Lower leg skin (tissue), 4 donors: ENCODE results near the gene NRXN3. TPM values are rescaled to one million over a fixed set of nuclear protein-coding genes. Genes with fewer than 3 reads are reported as not detected.

Experiments
- DNase-seq, 2 donors: peaks; one replicate each; pipeline ENCODE4 v3.0.0-alpha.2; 2019; ENCODE audit warnings: low spot score in 2 of 2
- H3K4me3 ChIP-seq: fragments of 200-600 bp; sonication (generic); 2 replicates; pipeline ENCODE4 v1.5.1; 2017; ENCODE audit warnings: mild to moderate bottlenecking, low read depth; ENCODE audit not compliant: poor library complexity, severe bottlenecking
- POLR2A ChIP-seq, 2 donors: fragments of 450-650 bp; IDR thresholded peaks; one replicate each; pipeline ENCODE4 v1.6.1; 2016 to 2017; ENCODE audit warnings: antibody characterized with exemption in 2 of 2, mild to moderate bottlenecking in 1 of 2, moderate library complexity in 1 of 2
- WGBS, 2 donors: methylation state at CpG; one replicate each; pipeline ENCODE4 v1.1.5; 2018; 5-methylcytosine and 5-hydroxymethylcytosine counted together
- intact Hi-C: fragments of 100-400 bp; cut with DNase I; formaldehyde crosslinking; loops from one replicate; pipeline ENCODE4 v1.15.0; 2023; ENCODE audit warnings: low total_unique reads
- total RNA-seq, 4 donors: library from RNA; depleted of rRNA; stranded (reverse); fragments of >200 nt; gene quantifications; one replicate each; pipeline ENCODE4 v1.1.0, GENCODE V29; 2016
- TF ChIP-seq, protein P1 (sequence below), 3 donors: fragments of 450-650 bp; IDR thresholded peaks; one replicate each; pipeline ENCODE4 v1.5.1; 2016; ENCODE audit warnings: antibody characterized with exemption in 3 of 3, mild to moderate bottlenecking in 3 of 3, moderate library complexity in 2 of 3

Gene NRXN3
- total RNA-seq, 4 donors from 2014 or later: 0.61 to 2.4 (median 1.7) TPM

DNA sequence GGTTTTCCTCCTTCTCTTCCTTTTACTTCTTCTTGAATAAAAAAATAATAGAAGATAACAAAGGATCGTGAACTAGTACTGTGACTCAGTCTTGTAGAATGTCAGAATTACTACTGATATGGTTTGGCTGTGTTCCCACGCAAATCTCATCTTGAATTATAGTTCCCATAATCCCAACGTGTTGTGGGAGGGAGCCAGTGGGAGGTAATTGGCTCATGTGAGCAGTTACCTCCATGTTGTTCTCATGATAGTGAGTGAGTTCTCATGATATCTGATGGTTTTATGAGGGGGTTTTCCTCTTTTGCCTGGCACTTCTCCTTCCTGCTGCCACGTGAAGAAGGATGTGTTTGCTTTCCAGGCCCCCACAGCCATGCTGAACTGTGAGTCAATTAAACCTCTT, 1491.6 kb downstream of the NRXN3 start:
- no peak overlapping the region for H3K4me3 ChIP-seq
- WGBS, 2 donors: 26 to 28% methylated on average over 4 of the region's 4 CpGs
- DNase-seq: no peak
- TF ChIP-seq, protein P1, sequence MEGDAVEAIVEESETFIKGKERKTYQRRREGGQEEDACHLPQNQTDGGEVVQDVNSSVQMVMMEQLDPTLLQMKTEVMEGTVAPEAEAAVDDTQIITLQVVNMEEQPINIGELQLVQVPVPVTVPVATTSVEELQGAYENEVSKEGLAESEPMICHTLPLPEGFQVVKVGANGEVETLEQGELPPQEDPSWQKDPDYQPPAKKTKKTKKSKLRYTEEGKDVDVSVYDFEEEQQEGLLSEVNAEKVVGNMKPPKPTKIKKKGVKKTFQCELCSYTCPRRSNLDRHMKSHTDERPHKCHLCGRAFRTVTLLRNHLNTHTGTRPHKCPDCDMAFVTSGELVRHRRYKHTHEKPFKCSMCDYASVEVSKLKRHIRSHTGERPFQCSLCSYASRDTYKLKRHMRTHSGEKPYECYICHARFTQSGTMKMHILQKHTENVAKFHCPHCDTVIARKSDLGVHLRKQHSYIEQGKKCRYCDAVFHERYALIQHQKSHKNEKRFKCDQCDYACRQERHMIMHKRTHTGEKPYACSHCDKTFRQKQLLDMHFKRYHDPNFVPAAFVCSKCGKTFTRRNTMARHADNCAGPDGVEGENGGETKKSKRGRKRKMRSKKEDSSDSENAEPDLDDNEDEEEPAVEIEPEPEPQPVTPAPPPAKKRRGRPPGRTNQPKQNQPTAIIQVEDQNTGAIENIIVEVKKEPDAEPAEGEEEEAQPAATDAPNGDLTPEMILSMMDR (IDR thresholded peaks at IDR 0.05): no peak
- intact Hi-C loops: no loop called here

DNA sequence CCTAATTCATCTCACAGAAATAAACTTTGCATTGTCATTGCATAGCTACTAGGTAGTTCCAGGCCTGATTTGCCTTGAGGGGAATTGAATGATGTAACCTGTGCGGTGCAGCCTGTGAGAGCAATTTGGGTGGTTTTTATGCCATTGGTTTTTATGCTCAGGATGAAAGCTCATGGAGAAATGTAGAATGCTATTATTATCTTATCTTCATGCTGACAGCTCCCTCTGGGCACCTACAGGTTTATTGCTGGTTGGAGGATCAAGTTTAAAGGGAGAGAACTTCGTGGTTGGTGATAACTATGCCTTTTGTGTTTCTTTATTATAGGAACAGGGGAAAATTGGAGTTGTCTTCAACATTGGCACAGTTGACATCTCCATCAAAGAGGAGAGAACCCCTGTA, 1493.3 kb downstream of the NRXN3 start:
- H3K4me3 ChIP-seq: no peak overlapping the region
- intact Hi-C loops: no loop called here
- WGBS, 2 donors: 61 to 62% methylated on average over 2 of the region's 2 CpGs
- TF ChIP-seq POLR2A (IDR thresholded peaks at IDR 0.05): no peak
- TF ChIP-seq, protein P1 (IDR thresholded peaks at IDR 0.05): no peak
- no peak for DNase-seq

DNA sequence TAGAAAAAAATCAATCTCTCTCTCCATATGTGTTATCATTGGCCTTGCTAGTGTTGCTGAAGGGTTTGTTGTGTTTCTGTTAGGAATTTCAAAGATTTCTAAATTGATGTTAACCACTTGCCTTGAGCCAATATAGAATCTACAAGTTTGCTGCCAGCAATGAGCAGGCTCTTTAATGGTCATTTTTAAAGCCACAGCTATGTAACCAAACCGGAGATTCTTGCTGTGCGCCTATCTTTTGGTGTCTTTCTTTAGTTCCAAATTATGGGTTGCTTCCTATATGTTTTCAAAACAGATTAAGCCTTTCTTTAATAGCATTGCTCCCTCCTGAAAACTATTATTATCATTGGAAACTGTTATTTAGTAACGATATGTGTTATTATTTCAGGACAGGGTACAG, 1495.4 kb downstream of the NRXN3 start:
- no peak for TF ChIP-seq POLR2A (IDR thresholded peaks at IDR 0.05)
- TF ChIP-seq, protein P1 (IDR thresholded peaks at IDR 0.05): no peak

DNA sequence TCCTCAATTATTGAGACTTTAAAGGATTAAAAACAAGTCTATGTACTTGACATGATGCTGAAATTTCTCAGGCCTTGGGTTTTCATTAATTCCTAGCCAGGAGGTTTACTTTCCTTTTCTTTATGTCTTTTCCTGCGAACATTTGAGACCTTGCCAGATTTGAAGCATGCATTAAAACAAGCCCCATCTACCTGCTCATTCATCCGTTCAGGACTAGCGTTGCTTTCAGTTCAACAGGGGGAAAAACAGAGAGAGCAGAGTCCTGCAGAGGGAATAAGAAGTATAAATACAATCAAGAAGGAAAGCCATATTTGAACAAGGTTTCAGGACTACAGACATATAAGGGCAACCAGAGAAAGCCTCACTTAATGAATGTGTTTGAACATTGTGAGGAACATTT, 1498.8 kb downstream of the NRXN3 start:
- intact Hi-C loops: no loop called here
- no peak for DNase-seq
- WGBS, 2 donors: 58 to 64% methylated on average over 3 of the region's 3 CpGs
- TF ChIP-seq, protein P1 (IDR thresholded peaks at IDR 0.05): no peak
- TF ChIP-seq POLR2A (IDR thresholded peaks at IDR 0.05): no peak
- H3K4me3 ChIP-seq: no peak overlapping the region

More for the DNA sequence above, 1495.4 kb downstream of the NRXN3 start:
- whole genome bisulfite sequencing, 2 donors: 85 to 95% methylated on average over 3 of the region's 3 CpGs
- no peak overlapping the region for H3K4me3 ChIP-seq
- intact Hi-C loops: no loop called here
- DNase-seq: no peak

DNA sequence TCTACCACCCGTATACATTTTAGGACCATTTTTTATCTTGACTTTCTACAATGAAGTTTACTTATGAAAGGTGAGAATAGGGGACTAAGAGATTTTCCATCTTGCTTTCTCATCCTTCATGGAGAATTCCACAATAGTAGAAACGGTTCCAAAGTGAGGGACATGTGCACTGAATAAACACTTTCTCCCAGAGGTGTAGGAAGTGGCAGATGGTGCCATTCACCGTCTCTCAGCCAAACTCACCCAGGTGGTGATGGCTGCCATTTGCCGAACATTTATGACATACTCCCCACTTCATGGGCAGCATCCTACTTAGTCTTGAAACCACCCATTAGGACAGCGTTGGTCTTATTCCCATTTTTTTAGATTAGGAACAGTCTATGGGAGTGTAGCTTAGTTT, 1500.6 kb downstream of the NRXN3 start:
- TF ChIP-seq POLR2A (IDR thresholded peaks at IDR 0.05): no peak
- TF ChIP-seq, protein P1 (IDR thresholded peaks at IDR 0.05): no peak
- intact Hi-C loops: no loop called here
- DNase-seq: no peak
- no peak overlapping the region for H3K4me3 ChIP-seq
- 90 to 93% methylated on average over 5 of the region's 5 CpGs for WGBS, 2 donors

DNA sequence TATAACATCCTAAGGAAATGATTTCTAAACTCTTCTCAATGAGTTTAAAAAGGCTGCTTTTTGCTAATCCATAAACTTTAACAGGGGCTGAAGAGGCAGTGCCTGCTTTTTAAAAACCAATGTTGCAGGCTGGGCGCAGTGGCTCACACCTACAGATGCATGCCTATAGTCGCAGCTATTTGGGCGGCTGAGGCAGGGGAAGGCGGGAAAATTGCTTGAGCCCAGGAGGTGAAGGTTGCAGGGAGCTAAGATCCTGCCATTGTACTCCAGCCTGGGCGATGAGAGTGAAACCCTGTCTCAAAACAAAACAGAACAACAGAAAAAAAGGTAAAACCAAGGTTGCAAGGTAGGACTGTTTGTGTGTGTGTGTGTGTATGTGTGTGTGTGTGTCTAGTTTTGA, 1509.9 kb downstream of the NRXN3 start:
- intact Hi-C loops: no loop called here
- H3K4me3 ChIP-seq: no peak overlapping the region
- WGBS, 2 donors: 86 to 88% methylated on average over 5 of the region's 5 CpGs
- TF ChIP-seq, protein P1 (IDR thresholded peaks at IDR 0.05): no peak
- no peak for TF ChIP-seq POLR2A (IDR thresholded peaks at IDR 0.05)
- DNase-seq: no peak
